ENCODE results near the gene USP32.
A peak's percentile ranks its signal among the peaks of the same experiment; 100 is the strongest.
"Not testable (repeated sequence)": the region's sequence is repeated elsewhere in the genome, so short reads cannot be mapped to it uniquely, and the experiment has no call there.

USP32 gene, protein sequence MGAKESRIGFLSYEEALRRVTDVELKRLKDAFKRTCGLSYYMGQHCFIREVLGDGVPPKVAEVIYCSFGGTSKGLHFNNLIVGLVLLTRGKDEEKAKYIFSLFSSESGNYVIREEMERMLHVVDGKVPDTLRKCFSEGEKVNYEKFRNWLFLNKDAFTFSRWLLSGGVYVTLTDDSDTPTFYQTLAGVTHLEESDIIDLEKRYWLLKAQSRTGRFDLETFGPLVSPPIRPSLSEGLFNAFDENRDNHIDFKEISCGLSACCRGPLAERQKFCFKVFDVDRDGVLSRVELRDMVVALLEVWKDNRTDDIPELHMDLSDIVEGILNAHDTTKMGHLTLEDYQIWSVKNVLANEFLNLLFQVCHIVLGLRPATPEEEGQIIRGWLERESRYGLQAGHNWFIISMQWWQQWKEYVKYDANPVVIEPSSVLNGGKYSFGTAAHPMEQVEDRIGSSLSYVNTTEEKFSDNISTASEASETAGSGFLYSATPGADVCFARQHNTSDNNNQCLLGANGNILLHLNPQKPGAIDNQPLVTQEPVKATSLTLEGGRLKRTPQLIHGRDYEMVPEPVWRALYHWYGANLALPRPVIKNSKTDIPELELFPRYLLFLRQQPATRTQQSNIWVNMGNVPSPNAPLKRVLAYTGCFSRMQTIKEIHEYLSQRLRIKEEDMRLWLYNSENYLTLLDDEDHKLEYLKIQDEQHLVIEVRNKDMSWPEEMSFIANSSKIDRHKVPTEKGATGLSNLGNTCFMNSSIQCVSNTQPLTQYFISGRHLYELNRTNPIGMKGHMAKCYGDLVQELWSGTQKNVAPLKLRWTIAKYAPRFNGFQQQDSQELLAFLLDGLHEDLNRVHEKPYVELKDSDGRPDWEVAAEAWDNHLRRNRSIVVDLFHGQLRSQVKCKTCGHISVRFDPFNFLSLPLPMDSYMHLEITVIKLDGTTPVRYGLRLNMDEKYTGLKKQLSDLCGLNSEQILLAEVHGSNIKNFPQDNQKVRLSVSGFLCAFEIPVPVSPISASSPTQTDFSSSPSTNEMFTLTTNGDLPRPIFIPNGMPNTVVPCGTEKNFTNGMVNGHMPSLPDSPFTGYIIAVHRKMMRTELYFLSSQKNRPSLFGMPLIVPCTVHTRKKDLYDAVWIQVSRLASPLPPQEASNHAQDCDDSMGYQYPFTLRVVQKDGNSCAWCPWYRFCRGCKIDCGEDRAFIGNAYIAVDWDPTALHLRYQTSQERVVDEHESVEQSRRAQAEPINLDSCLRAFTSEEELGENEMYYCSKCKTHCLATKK (N-terminal part only)

GRCh38 chr17:60392042-60392844, at the start of gene USP32:
Gene USP32, minus strand, starts transcription at chr17:60392133. Its CDS starts 194 bp downstream, at chr17:60391939.
- H3K4me3 Mint-ChIP-seq = peak within 1 kb of the TSS; percentile 93
- no peaks in the 10 kb centered on the region for H3K27me3 Mint-ChIP-seq
- peaks cover 62% of the 10 kb centered on the region for H3K4me1 Mint-ChIP-seq (ENCODE audit: low read depth)
- H3K9me3 Mint-ChIP-seq = no peaks in the 10 kb centered on the region
- H3K36me3 Mint-ChIP-seq (ENCODE audit: low read depth) = peaks cover 4% of the 10 kb centered on the region
- H3K27ac Mint-ChIP-seq = peak within 1 kb of the TSS; percentile 96

GRCh38 chr17:60439501-60439900, 47.6 kb upstream of the USP32 start:
- Mint-ChIP-seq H3K36me3 (ENCODE audit: low read depth) (no peaks in the 10 kb centered on the region), H3K27ac (no peak overlapping the region), H3K4me3 (no peak overlapping the region), H3K27me3 (peaks cover 6% of the 10 kb centered on the region), H3K9me3 (no peaks in the 10 kb centered on the region), H3K4me1 (ENCODE audit: low read depth) (peaks cover 4% of the 10 kb centered on the region)

DNA sequence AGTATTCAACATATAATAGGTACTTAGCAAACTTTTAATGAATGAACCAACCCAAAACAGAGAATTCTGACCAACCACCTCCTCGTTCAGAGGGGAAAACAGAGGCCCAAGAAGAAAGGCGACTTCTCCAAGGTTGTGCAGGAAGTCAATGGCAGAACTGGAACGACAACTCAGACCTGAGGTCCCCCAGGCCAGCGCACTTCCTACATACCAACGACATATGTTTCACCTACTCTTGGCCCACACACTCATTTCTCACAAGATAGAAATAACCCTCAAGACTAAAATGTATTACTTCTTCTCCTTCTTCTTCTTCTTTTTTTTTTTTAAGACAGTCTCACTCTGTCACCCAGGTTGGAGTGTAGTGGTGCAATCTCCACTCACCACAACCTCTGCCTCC, 44.7 kb upstream of the USP32 start:
- Mint-ChIP-seq H3K27ac (no peak overlapping the region), H3K4me3 (no peak overlapping the region), H3K9me3 (no peaks in the 10 kb centered on the region), H3K36me3 (ENCODE audit: low read depth) (no peaks in the 10 kb centered on the region), H3K27me3 (peaks cover 6% of the 10 kb centered on the region), H3K4me1 (ENCODE audit: low read depth) (peaks cover 4% of the 10 kb centered on the region)

DNA sequence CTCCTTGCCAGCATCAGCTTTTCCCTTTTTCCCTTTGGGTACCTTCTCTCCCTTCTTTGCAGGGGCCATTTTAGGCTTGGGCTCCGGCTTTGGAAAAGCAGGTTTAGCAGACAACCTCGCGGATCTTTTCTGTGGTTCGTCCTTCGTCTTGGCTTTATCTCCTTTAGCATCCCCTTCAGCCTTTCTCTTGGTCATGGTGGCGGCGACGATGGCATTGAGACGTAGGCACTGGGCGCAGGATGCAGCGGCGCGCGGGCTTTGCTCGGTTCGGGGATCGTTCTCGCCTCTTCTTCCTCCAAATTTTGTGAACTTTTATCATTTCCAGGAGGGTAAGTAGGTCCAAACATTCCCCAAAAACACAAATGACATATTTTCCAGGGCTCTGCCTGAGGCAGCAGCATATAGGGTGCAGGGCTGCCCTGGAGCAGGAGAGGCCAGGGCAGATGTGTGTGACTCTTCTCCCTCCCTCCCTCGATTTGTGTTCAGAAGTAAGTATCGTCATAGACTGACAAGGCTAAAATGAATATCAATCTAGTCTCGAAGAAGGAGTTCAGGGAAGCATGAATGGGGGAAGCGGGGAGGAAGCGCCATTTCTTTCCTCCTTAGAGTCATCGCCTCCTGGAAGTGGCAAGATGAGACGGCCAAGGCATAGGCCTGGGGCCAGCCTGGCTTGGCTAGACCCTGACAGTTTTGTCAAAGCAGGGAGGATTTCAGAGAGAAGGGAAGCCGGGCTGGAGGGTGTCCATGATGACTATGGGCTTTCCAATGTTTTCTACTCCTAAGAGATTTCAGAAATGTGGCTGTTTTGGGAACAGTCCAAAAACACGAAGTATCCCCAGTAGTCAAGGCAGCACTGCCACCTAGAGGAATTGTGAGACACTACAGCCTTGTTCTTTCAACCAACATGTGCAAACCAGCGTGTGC, 43.6 kb upstream of the USP32 start:
- H3K27ac Mint-ChIP-seq = no peak overlapping the region
- no peaks in the 10 kb centered on the region for H3K9me3 Mint-ChIP-seq
- H3K36me3 Mint-ChIP-seq (ENCODE audit: low read depth) = no peaks in the 10 kb centered on the region
- H3K4me1 Mint-ChIP-seq (ENCODE audit: low read depth) = peaks cover 4% of the 10 kb centered on the region
- peaks cover 6% of the 10 kb centered on the region for H3K27me3 Mint-ChIP-seq
- H3K4me3 Mint-ChIP-seq = no peak overlapping the region

DNA sequence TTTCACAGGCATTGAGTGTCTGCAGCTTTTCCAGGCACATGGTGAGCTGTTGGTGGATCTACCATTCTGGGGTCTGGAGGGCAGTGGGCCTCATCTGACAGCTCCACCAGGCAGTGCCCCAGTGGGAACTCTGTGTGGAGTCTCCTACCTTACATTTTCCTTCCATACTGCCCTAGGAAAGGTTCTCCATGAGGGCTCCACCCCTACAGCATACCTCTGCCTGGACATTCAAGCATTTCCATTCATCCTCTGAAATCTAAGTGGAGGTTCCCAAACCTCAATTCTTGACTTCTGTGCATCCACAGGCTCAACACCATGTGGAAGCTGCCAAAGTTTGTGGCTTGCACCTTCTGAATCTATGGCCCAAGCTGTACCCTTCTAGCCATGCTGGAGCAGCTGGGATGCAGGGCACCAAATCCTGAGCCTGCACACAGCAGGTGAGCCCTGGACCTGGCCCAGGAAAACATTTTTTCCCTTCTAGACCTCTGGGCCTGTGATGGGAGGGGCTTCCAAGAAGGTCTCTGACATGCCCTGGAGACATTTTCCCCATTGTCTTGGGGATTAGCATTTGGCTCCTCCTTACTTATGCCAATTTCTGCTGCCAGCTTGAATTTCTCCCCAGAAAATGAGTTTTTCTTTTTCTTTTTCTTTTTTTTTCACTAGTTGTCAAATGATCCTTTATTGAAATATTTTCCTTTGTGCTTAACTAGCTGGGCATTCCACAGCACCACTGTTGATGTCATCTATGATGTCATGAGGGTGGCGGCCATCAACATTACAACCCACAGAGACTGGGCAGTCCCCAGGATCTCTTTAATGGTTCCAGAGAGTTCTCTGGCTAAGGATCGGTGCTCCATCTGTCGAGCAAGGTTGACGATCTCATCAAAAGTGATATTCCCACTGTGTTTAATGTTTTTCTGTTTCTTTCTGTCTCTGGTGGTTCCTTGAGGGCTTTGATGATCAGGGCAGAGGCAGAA, 41.4 kb upstream of the USP32 start:
- H3K4me1 Mint-ChIP-seq (ENCODE audit: low read depth) = not testable (repeated sequence)

DNA sequence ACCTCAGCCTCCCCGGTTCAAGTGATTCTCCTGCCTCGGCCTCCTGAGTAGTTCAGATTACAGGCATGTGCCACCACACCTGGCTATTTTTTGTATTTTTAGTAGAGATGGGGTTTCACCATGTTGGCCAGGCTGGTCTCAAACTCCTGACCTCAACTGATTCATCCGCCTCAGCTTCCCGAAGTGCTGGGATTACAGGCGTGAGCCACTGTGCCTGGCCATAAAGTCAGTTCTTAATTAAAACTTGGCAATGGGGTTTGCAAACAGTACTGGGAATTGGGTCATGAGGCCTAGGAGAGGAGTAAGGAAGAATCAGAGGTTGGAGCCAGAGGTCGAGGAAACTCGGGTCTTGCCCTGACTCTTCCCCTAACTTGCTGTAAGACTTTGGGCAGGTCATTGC, 38.6 kb upstream of the USP32 start:
- H3K27me3 Mint-ChIP-seq; H3K9me3 Mint-ChIP-seq; H3K36me3 Mint-ChIP-seq (ENCODE audit: low read depth); H3K4me1 Mint-ChIP-seq (ENCODE audit: low read depth); H3K4me3 Mint-ChIP-seq; H3K27ac Mint-ChIP-seq: not testable (repeated sequence)

More for the DNA sequence above, 41.4 kb upstream of the USP32 start:
- not testable (repeated sequence) for H3K27ac Mint-ChIP-seq; H3K36me3 Mint-ChIP-seq (ENCODE audit: low read depth); H3K9me3 Mint-ChIP-seq; H3K27me3 Mint-ChIP-seq; H3K4me3 Mint-ChIP-seq

GRCh38 chr17:60428491-60428890, 36.6 kb upstream of the USP32 start:
- H3K4me1 Mint-ChIP-seq (ENCODE audit: low read depth); H3K9me3 Mint-ChIP-seq; H3K27me3 Mint-ChIP-seq; H3K4me3 Mint-ChIP-seq; H3K27ac Mint-ChIP-seq; H3K36me3 Mint-ChIP-seq (ENCODE audit: low read depth): not testable (repeated sequence)

DNA sequence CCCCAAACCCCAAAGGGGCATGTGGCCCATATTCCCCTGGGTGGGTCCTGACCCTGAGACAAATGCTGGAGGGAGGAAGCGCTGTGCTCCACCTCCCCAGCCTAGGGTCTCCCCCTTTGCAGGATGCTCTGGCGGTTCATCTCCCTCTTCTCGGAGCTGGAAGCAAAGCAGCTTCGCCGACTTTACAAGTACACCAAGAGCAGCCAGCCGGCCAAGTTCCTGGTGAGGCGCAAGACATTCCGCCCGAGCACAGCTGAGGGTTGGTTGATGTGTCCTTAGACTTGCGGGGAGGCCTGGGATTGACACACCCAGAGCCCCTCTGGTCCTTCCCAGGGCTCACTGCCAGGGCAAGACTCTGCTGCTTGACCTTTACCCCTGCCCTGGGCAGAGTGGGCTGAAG, 34.7 kb upstream of the USP32 start:
- H3K9me3 Mint-ChIP-seq = no peaks in the 10 kb centered on the region
- H3K4me1 Mint-ChIP-seq (ENCODE audit: low read depth) = peaks cover 4% of the 10 kb centered on the region
- H3K27me3 Mint-ChIP-seq = no peaks in the 10 kb centered on the region
- no peaks in the 10 kb centered on the region for H3K36me3 Mint-ChIP-seq (ENCODE audit: low read depth)
- no peak overlapping the region for H3K27ac Mint-ChIP-seq
- H3K4me3 Mint-ChIP-seq = no peak overlapping the region

- no peak overlapping the region for H3K4me3 Mint-ChIP-seq
- H3K27me3 Mint-ChIP-seq = no peaks in the 10 kb centered on the region
- no peak overlapping the region for H3K27ac Mint-ChIP-seq
- H3K4me1 Mint-ChIP-seq (ENCODE audit: low read depth) = peaks cover 10% of the 10 kb centered on the region
- H3K9me3 Mint-ChIP-seq = no peaks in the 10 kb centered on the region
- H3K36me3 Mint-ChIP-seq (ENCODE audit: low read depth) = no peaks in the 10 kb centered on the region
Observed at GRCh38 chr17:60425626-60426025, 33.7 kb upstream of the USP32 start.

DNA sequence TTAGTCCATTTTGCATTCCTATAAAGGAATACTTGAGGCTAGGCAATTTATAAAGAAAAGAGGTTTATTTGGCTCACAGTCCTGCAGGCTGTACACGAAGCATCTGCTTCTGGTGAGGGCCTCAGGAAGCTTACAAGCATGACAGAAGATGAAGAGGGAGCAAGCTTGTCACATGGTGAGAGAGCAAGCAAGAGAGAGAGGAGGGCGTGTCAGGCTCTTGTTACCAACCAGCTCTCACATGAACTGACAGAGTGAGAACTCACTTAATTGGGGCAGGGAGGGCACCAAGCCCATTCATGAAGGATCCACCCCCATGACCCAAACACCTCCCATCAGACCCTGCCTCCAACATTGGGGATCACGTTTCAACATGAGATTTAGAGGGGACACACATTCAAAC, 31.9 kb upstream of the USP32 start:
- H3K27me3 Mint-ChIP-seq = no peaks in the 10 kb centered on the region

DNA sequence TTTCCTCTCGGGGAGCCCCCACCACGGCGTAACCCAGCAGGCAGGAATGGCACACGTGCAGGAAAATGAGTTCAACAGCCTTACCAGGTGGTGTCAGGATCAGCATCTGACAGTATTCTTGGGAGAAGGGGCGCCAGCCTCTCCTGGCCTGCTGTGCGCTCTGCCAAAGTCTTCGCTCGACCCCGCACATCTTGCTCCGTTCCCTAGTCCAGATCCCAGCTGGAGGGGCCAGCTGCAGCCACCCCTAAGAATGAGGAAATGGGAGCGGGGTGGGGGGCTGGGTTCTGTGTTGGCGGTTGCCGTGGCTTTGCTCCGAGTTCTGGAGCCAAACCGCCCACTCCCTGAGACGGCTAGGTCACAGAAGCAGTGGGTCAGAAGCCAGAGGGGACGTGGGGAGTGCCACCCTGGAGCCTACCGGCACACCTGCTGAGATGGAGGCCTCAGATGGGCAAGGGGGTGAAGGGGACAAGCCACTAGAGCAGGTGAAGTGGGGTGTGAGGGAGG, 30.3 kb upstream of the USP32 start, which contains the start of gene CHCT1:
Gene CHCT1 (plus strand): TSS at position 328 of the 504 bp plus-strand sequence. CDS start 104 bp downstream, at position 432.
- Mint-ChIP-seq H3K4me1 (ENCODE audit: low read depth) (peaks cover 10% of the 10 kb centered on the region), H3K4me3 (peak within 1 kb of the TSS; percentile 74), H3K9me3 (no peaks in the 10 kb centered on the region), H3K36me3 (ENCODE audit: low read depth) (no peaks in the 10 kb centered on the region), H3K27ac (peak within 1 kb of the TSS; percentile 76), H3K27me3 (no peaks in the 10 kb centered on the region)

More for the DNA sequence above, 31.9 kb upstream of the USP32 start:
- peaks cover 10% of the 10 kb centered on the region for H3K4me1 Mint-ChIP-seq (ENCODE audit: low read depth)
- no peak overlapping the region for H3K4me3 Mint-ChIP-seq
- H3K9me3 Mint-ChIP-seq = no peaks in the 10 kb centered on the region
- no peaks in the 10 kb centered on the region for H3K36me3 Mint-ChIP-seq (ENCODE audit: low read depth)
- H3K27ac Mint-ChIP-seq = no peak overlapping the region

Data from stimulated activated naive CD8-positive, alpha-beta T cell treated with anti-CD3 and anti-CD28 coated beads, Interleukin-15, Interleukin-2, amounts not matched to agents 100 ng/mL and 50 ng/mL, for 24 hours (primary cell).